Endothelial cell of hepatic sinusoid (primary cell): Measurements from ENCODE around the gene MYL3.
"Not testable (repeated sequence)": the region's sequence is repeated elsewhere in the genome, so short reads cannot be mapped to it uniquely, and the experiment has no call there.

Experiments
- in situ Hi-C: cut with HindIII; loops from 2 replicates; pipeline ENCODE4 v1.10.0; 2017; ENCODE audit warnings: low sequenced_read_pairs

MYL3 gene

GRCh38 chr3:46831316-46831715 lies 31.9 kb downstream of the MYL3 start:
- in situ Hi-C loops, result no loop called here

GRCh38 chr3:46830801-46831200 lies 32.4 kb downstream of the MYL3 start:
- in situ Hi-C loops, result no loop called here

- in situ Hi-C loops, result no loop called here
Measured at GRCh38 chr3:46829699-46830208, 33.5 kb downstream of the MYL3 start.

GRCh38 chr3:46825450-46825849 lies 37.8 kb downstream of the MYL3 start:
- in situ Hi-C loops, result no loop called here

GRCh38 chr3:46824211-46824970 lies 38.9 kb downstream of the MYL3 start:
- in situ Hi-C loops, result no loop called here

GRCh38 chr3:46823314-46823713 lies 39.9 kb downstream of the MYL3 start:
- in situ Hi-C loops, result not testable (repeated sequence)

- in situ Hi-C loops, result no loop called here
Measured at GRCh38 chr3:46821553-46821952, 41.7 kb downstream of the MYL3 start.

- in situ Hi-C loops, result no loop called here
Measured at GRCh38 chr3:46820852-46821251, 42.4 kb downstream of the MYL3 start.

GRCh38 chr3:46812237-46812791 lies 50.9 kb downstream of the MYL3 start:
- in situ Hi-C loops, result no loop called here

- in situ Hi-C loops, result no loop called here
Measured at GRCh38 chr3:46811615-46812236, 51.5 kb downstream of the MYL3 start.

GRCh38 chr3:46808766-46809165 lies 54.5 kb downstream of the MYL3 start:
- in situ Hi-C loops, result not testable (repeated sequence)
